ENCODE results near the gene FAM241B.

- TF ChIP-seq, protein P1, sequence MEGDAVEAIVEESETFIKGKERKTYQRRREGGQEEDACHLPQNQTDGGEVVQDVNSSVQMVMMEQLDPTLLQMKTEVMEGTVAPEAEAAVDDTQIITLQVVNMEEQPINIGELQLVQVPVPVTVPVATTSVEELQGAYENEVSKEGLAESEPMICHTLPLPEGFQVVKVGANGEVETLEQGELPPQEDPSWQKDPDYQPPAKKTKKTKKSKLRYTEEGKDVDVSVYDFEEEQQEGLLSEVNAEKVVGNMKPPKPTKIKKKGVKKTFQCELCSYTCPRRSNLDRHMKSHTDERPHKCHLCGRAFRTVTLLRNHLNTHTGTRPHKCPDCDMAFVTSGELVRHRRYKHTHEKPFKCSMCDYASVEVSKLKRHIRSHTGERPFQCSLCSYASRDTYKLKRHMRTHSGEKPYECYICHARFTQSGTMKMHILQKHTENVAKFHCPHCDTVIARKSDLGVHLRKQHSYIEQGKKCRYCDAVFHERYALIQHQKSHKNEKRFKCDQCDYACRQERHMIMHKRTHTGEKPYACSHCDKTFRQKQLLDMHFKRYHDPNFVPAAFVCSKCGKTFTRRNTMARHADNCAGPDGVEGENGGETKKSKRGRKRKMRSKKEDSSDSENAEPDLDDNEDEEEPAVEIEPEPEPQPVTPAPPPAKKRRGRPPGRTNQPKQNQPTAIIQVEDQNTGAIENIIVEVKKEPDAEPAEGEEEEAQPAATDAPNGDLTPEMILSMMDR (IDR thresholded peaks at IDR 0.05) = no peak
- TF ChIP-seq TAF1 (IDR thresholded peaks at IDR 0.05; ENCODE audit: borderline replicate concordance, low read depth, low read length) (no peak), TCF12 (IDR thresholded peaks at IDR 0.05) (no peak)
These were observed 19.9 kb downstream of the FAM241B start for GRCh38 chr10:69649786-69650550.

All from SK-N-SH (cell line).